GM12878 (cell line): ENCODE data around the gene CDON.

ENCODE experiments used
- MEF2A ChIP-seq: IDR thresholded peaks from 2 replicates; pipeline ENCODE4 v1.6.1; 2011; ENCODE audit warnings: low read depth, mild to moderate bottlenecking, low read length, moderate library complexity; ENCODE audit not compliant: insufficient read depth
- POLR2A ChIP-seq: IDR thresholded peaks from 2 replicates; pipeline ENCODE4 v1.6.1; 2011; ENCODE audit warnings: low read depth, mild to moderate bottlenecking, low read length
- REST ChIP-seq: IDR thresholded peaks from 2 replicates; pipeline ENCODE4 v1.6.1; 2012; ENCODE audit warnings: mild to moderate bottlenecking, low read depth, low read length

- TF ChIP-seq POLR2A (no peak), MEF2A (no peak), REST (no peak)
Observed at GRCh38 chr11:125992893-125993292, 69.8 kb downstream of the CDON start.
